ENCODE results near the gene NRXN3. TPM values are rescaled to one million over a fixed set of nuclear protein-coding genes. Genes with fewer than 3 reads are reported as not detected.

The NRXN3 gene
- total and polyA plus RNA-seq, 8 donors: 1.3 to 7.6 (median 1.5) TPM

- no peak for TF ChIP-seq CTCF (IDR thresholded peaks at IDR 0.05)
- Histone ChIP-seq H3K4me1 (no peaks in the 10 kb centered on the region), H3K27me3 (no peaks in the 10 kb centered on the region), H3K36me3 (no peaks in the 10 kb centered on the region), H3K9me3 (peaks cover 0 to 11% of the 10 kb centered on the region in 2 donors), H3K27ac (no peak overlapping the region), H3K4me3 (no peak overlapping the region)
- DNase-seq: no peak
- ATAC-seq: no peak
- intact Hi-C loops (cut with DNase I): no loop called here
These were observed 37.2 kb downstream of the NRXN3 start for GRCh38 chr14:78207414-78207813.

- Histone ChIP-seq H3K27me3 (no peaks in the 10 kb centered on the region), H3K36me3 (no peaks in the 10 kb centered on the region), H3K4me3 (no peak overlapping the region), H3K4me1 (no peaks in the 10 kb centered on the region), H3K9me3 (no peaks in the 10 kb centered on the region), H3K27ac (no peak overlapping the region)
- DNase-seq (no peak), ATAC-seq (no peak)
- no peak for TF ChIP-seq CTCF (IDR thresholded peaks at IDR 0.05)
- intact Hi-C loops (cut with DNase I): no loop called here
These were observed 50.1 kb downstream of the NRXN3 start for GRCh38 chr14:78220273-78220672.

GRCh38 chr14:78222746-78223145 is 52.6 kb downstream of the NRXN3 start:
- ATAC-seq: no peak
- Histone ChIP-seq H3K9me3 (peaks cover 0 to 2% of the 10 kb centered on the region in 2 donors), H3K27me3 (no peaks in the 10 kb centered on the region), H3K4me1 (no peaks in the 10 kb centered on the region), H3K27ac (no peak overlapping the region), H3K36me3 (no peaks in the 10 kb centered on the region), H3K4me3 (no peak overlapping the region)
- DNase-seq: no peak
- no peak for TF ChIP-seq CTCF (IDR thresholded peaks at IDR 0.05)
- intact Hi-C loops (cut with DNase I): no loop called here

GRCh38 chr14:78227248-78228077 is 57.3 kb downstream of the NRXN3 start:
- no peak for TF ChIP-seq CTCF (IDR thresholded peaks at IDR 0.05)
- Histone ChIP-seq H3K4me3 (no peak overlapping the region), H3K4me1 (no peaks in the 10 kb centered on the region), H3K36me3 (no peaks in the 10 kb centered on the region), H3K27me3 (no peaks in the 10 kb centered on the region), H3K9me3 (peaks cover 0 to 2% of the 10 kb centered on the region in 2 donors), H3K27ac (no peak overlapping the region)
- DNase-seq: no peak
- intact Hi-C loops (cut with DNase I): no loop called here
- ATAC-seq: no peak

GRCh38 chr14:78228702-78229327 is 58.6 kb downstream of the NRXN3 start:
- ATAC-seq (no peak), DNase-seq (no peak)
- Histone ChIP-seq H3K36me3 (no peaks in the 10 kb centered on the region), H3K27me3 (no peaks in the 10 kb centered on the region), H3K4me3 (no peak overlapping the region), H3K4me1 (no peaks in the 10 kb centered on the region), H3K9me3 (peaks cover 0 to 2% of the 10 kb centered on the region in 2 donors), H3K27ac (no peak overlapping the region)
- intact Hi-C loops (cut with DNase I): no loop called here
- no peak for TF ChIP-seq CTCF (IDR thresholded peaks at IDR 0.05)

Measured in left lung (tissue), 10 donors.